ENCODE measurements around the gene MMP25. TPM values are rescaled to one million over a fixed set of nuclear protein-coding genes. Genes with fewer than 3 reads are reported as not detected.

Gene MMP25
- total RNA-seq, result under 0.01 and 0.13 TPM in 2 replicates

- no peak for DNase-seq (ENCODE audit: low read depth in 2 of 2)
Measured at GRCh38 chr16:3045758-3046640, at the start of gene MMP25. Gene MMP25, plus strand, starts transcription at chr16:3046561. Its CDS starts 357 bp downstream, at chr16:3046918.

GRCh38 chr16:2999929-3000328 is 46.4 kb upstream of the MMP25 start:
- DNase-seq (ENCODE audit: low read depth in 2 of 2), result no peak

- no peak for DNase-seq (ENCODE audit: low read depth in 2 of 2)
Measured at GRCh38 chr16:3000540-3000939, 45.8 kb upstream of the MMP25 start.

- no peak for DNase-seq (ENCODE audit: low read depth in 2 of 2)
Measured at GRCh38 chr16:3001316-3001715, 45.0 kb upstream of the MMP25 start.

GRCh38 chr16:3003582-3004270 is 42.6 kb upstream of the MMP25 start:
- DNase-seq (ENCODE audit: low read depth in 2 of 2), result peak; percentile 98 to 100

- no peak for DNase-seq (ENCODE audit: low read depth in 2 of 2)
Measured at GRCh38 chr16:3004319-3004718, 42.0 kb upstream of the MMP25 start.

- no peak for DNase-seq (ENCODE audit: low read depth in 2 of 2)
Measured at GRCh38 chr16:3004781-3005284, 41.5 kb upstream of the MMP25 start.

GRCh38 chr16:3007059-3007956 is 39.1 kb upstream of the MMP25 start:
- DNase-seq (ENCODE audit: low read depth in 2 of 2), result no peak

- DNase-seq (ENCODE audit: low read depth in 2 of 2), result peak in 1 of 2 donors; percentile 29
Measured at GRCh38 chr16:3007957-3008689, 38.2 kb upstream of the MMP25 start.

- DNase-seq (ENCODE audit: low read depth in 2 of 2), result no peak
Measured at GRCh38 chr16:3008690-3009037, 37.7 kb upstream of the MMP25 start.

- DNase-seq (ENCODE audit: low read depth in 2 of 2), result no peak
Measured at GRCh38 chr16:3009568-3010390, 36.6 kb upstream of the MMP25 start.

GRCh38 chr16:3010510-3010909 is 35.9 kb upstream of the MMP25 start:
- no peak for DNase-seq (ENCODE audit: low read depth in 2 of 2)

GRCh38 chr16:3012246-3012645 is 34.1 kb upstream of the MMP25 start:
- DNase-seq (ENCODE audit: low read depth in 2 of 2), result no peak

- DNase-seq (ENCODE audit: low read depth in 2 of 2), result no peak
Measured at GRCh38 chr16:3012828-3013420, 33.4 kb upstream of the MMP25 start, which contains the start of gene CLDN9. Gene CLDN9, plus strand, starts transcription at chr16:3012923. Its CDS starts 440 bp downstream, at chr16:3013363.

GRCh38 chr16:3013491-3013951 is 32.8 kb upstream of the MMP25 start:
- no peak for DNase-seq (ENCODE audit: low read depth in 2 of 2)

GRCh38 chr16:3013998-3014690 is 32.2 kb upstream of the MMP25 start:
- no peak for DNase-seq (ENCODE audit: low read depth in 2 of 2)

- DNase-seq (ENCODE audit: low read depth in 2 of 2), result no peak
Measured at GRCh38 chr16:3014971-3015370, 31.4 kb upstream of the MMP25 start.

- DNase-seq (ENCODE audit: low read depth in 2 of 2), result no peak
Measured at GRCh38 chr16:3015865-3016521, 30.4 kb upstream of the MMP25 start.

Measured in dermis microvascular lymphatic vessel endothelial cell (primary cell).